Activated CD8-positive, alpha-beta memory T cell treated with anti-CD3 and anti-CD28 coated beads, Interleukin-2, amount 10 ng/mL, durations not matched to agents 7 days and 5 days (primary cell): ENCODE measurements around the gene USP7. TPM values are rescaled to one million over a fixed set of nuclear protein-coding genes. Genes with fewer than 3 reads are reported as not detected.
A peak's percentile ranks its signal among the peaks of the same experiment; 100 is the strongest.

ENCODE experiments used
- ATAC-seq: fragments of 150-1000 bp; cut with Tn5 transposase; one replicate; pipeline ENCODE4 v1.10.0; 2021; ENCODE audit warnings: moderate library complexity
- CTCF ChIA-PET: fragments of 350-600 bp; sonication (Branson Sonifier 250); formaldehyde crosslinking; loops from one replicate; lab custom pipeline; 2021; ENCODE audit warnings: antibody characterized with exemption; lab: Charles Lee
- DNase-seq: peaks from one replicate; pipeline ENCODE4 v3.0.0-alpha.2; 2020
- H3K27ac Mint-ChIP-seq: one replicate; pipeline ENCODE4 v1.8.0; 2021; ENCODE audit warnings: mild to moderate bottlenecking, mixed read lengths
- H3K27me3 Mint-ChIP-seq: one replicate; pipeline ENCODE4 v1.8.0; 2021; ENCODE audit warnings: mixed read lengths
- H3K36me3 Mint-ChIP-seq: one replicate; pipeline ENCODE4 v1.8.0; 2021; ENCODE audit warnings: mild to moderate bottlenecking, mixed read lengths
- H3K4me1 Mint-ChIP-seq: one replicate; pipeline ENCODE4 v1.8.0; 2021; ENCODE audit warnings: mixed read lengths
- H3K4me3 Mint-ChIP-seq: one replicate; pipeline ENCODE4 v1.8.0; 2021; ENCODE audit warnings: mild to moderate bottlenecking, moderate library complexity, mixed read lengths
- H3K9me3 Mint-ChIP-seq: one replicate; pipeline ENCODE4 v1.8.0; 2022; ENCODE audit warnings: low read depth, mixed read lengths
- total RNA-seq, 2 experiments: library from RNA; stranded (reverse); gene quantifications; one replicate each; pipeline ENCODE4 v1.2.3, GENCODE V29; 2021

The USP7 gene
- total RNA-seq, 2 experiments from 2014 or later, result 159 to 179 TPM

- H3K36me3 Mint-ChIP-seq, result peaks cover 24% of the 10 kb centered on the region
- CTCF ChIA-PET, result interaction anchor here (1.2 kb wide), 1 partner anchor 19 kb away, joined by 3 read pairs; no protein-coding TSS in a partner anchor
- ATAC-seq, result no peak
- H3K4me1 Mint-ChIP-seq, result peaks cover 33% of the 10 kb centered on the region
- no peaks in the 10 kb centered on the region for H3K9me3 Mint-ChIP-seq
- H3K27ac Mint-ChIP-seq, result no peak overlapping the region
- no peaks in the 10 kb centered on the region for H3K27me3 Mint-ChIP-seq
- DNase-seq, result no peak
- H3K4me3 Mint-ChIP-seq, result no peak overlapping the region
Observed at GRCh38 chr16:8861563-8862308, 102.0 kb downstream of the USP7 start.

- Mint-ChIP-seq H3K36me3 (peaks cover 31% of the 10 kb centered on the region), H3K4me3 (no peak overlapping the region), H3K4me1 (peaks cover 23% of the 10 kb centered on the region), H3K27ac (no peak overlapping the region), H3K27me3 (no peaks in the 10 kb centered on the region), H3K9me3 (no peaks in the 10 kb centered on the region)
- CTCF ChIA-PET, result interaction anchor here (1.4 kb wide), 1 partner anchor 20 kb away, joined by 3 read pairs; no protein-coding TSS in a partner anchor
- DNase-seq (no peak), ATAC-seq (no peak)
Observed at GRCh38 chr16:8859913-8860881, 103.5 kb downstream of the USP7 start.

GRCh38 chr16:8858994-8859912 is 104.5 kb downstream of the USP7 start:
- no peak overlapping the region for H3K4me3 Mint-ChIP-seq
- ATAC-seq (no peak), DNase-seq (no peak)
- H3K36me3 Mint-ChIP-seq, result peaks cover 33% of the 10 kb centered on the region
- CTCF ChIA-PET, result interaction anchor here (1.4 to 1.7 kb wide), 2 partner anchors 21 kb away, joined by 3 to 4 read pairs; no protein-coding TSS in a partner anchor
- peaks cover 27% of the 10 kb centered on the region for H3K4me1 Mint-ChIP-seq
- H3K27me3 Mint-ChIP-seq, result no peaks in the 10 kb centered on the region
- peak overlapping the region; percentile 28 for H3K27ac Mint-ChIP-seq
- no peaks in the 10 kb centered on the region for H3K9me3 Mint-ChIP-seq

- ATAC-seq, result no peak
- Mint-ChIP-seq H3K36me3 (peaks cover 44% of the 10 kb centered on the region), H3K4me1 (peaks cover 37% of the 10 kb centered on the region), H3K27me3 (no peaks in the 10 kb centered on the region), H3K27ac (no peak overlapping the region), H3K4me3 (no peak overlapping the region), H3K9me3 (no peaks in the 10 kb centered on the region)
- CTCF ChIA-PET, result interaction anchor here (1.1 to 1.4 kb wide), 3 partner anchors 30 to 93 kb away, joined by 3 read pairs; no protein-coding TSS in a partner anchor
- DNase-seq, result no peak
Observed at GRCh38 chr16:8855972-8856371, 107.7 kb downstream of the USP7 start.

GRCh38 chr16:8855051-8855786 is 108.5 kb downstream of the USP7 start:
- H3K9me3 Mint-ChIP-seq, result no peaks in the 10 kb centered on the region
- peak overlapping the region; percentile 23 for H3K27ac Mint-ChIP-seq
- H3K4me1 Mint-ChIP-seq, result peaks cover 43% of the 10 kb centered on the region
- ATAC-seq, result no peak
- no peak for DNase-seq
- H3K36me3 Mint-ChIP-seq, result peaks cover 48% of the 10 kb centered on the region
- no peaks in the 10 kb centered on the region for H3K27me3 Mint-ChIP-seq
- H3K4me3 Mint-ChIP-seq, result no peak overlapping the region
- CTCF ChIA-PET, result interaction anchor here (1.1 to 2.7 kb wide), 4 partner anchors 25 to 93 kb away, joined by 3 to 16 read pairs (median 3); no protein-coding TSS in a partner anchor

- CTCF ChIA-PET, result interaction anchor here (1.2 to 2.7 kb wide), 2 partner anchors 26 to 29 kb away, joined by 3 to 16 read pairs; no protein-coding TSS in a partner anchor
- Mint-ChIP-seq H3K27me3 (no peaks in the 10 kb centered on the region), H3K4me1 (peaks cover 49% of the 10 kb centered on the region), H3K4me3 (no peak overlapping the region), H3K36me3 (peaks cover 52% of the 10 kb centered on the region), H3K27ac (no peak overlapping the region), H3K9me3 (no peaks in the 10 kb centered on the region)
- DNase-seq (no peak), ATAC-seq (no peak)
Observed at GRCh38 chr16:8854298-8854948, 109.3 kb downstream of the USP7 start.

- ATAC-seq (no peak), DNase-seq (no peak)
- Mint-ChIP-seq H3K36me3 (peaks cover 52% of the 10 kb centered on the region), H3K27ac (peak overlapping the region; percentile 66), H3K27me3 (no peaks in the 10 kb centered on the region), H3K9me3 (no peaks in the 10 kb centered on the region), H3K4me3 (no peak overlapping the region), H3K4me1 (peaks cover 48% of the 10 kb centered on the region)
- CTCF ChIA-PET, result interaction anchor here (2.7 kb wide), 1 partner anchor 26 kb away, joined by 16 read pairs; no protein-coding TSS in a partner anchor
Observed at GRCh38 chr16:8853611-8854010, 110.1 kb downstream of the USP7 start.

GRCh38 chr16:8853150-8853549 is 110.6 kb downstream of the USP7 start:
- Mint-ChIP-seq H3K4me1 (peaks cover 47% of the 10 kb centered on the region), H3K9me3 (no peaks in the 10 kb centered on the region), H3K4me3 (no peak overlapping the region), H3K36me3 (peaks cover 50% of the 10 kb centered on the region), H3K27me3 (no peaks in the 10 kb centered on the region), H3K27ac (peak overlapping the region; percentile 66)
- DNase-seq (no peak), ATAC-seq (no peak)
- CTCF ChIA-PET, result interaction anchor here (1.7 to 2.7 kb wide), 2 partner anchors 15 to 27 kb away, joined by 7 to 16 read pairs; partner anchors contain the start of gene CARHSP1

GRCh38 chr16:8852534-8852933 is 111.2 kb downstream of the USP7 start:
- Mint-ChIP-seq H3K9me3 (no peaks in the 10 kb centered on the region), H3K27ac (no peak overlapping the region), H3K4me3 (no peak overlapping the region), H3K4me1 (peaks cover 43% of the 10 kb centered on the region), H3K36me3 (peaks cover 46% of the 10 kb centered on the region), H3K27me3 (no peaks in the 10 kb centered on the region)
- no peak for DNase-seq
- CTCF ChIA-PET, result interaction anchor here (0.9 to 1.7 kb wide), 4 partner anchors 16 to 41 kb away, joined by 3 to 7 read pairs (median 4); partner anchors contain the start of gene CARHSP1
- no peak for ATAC-seq

GRCh38 chr16:8851761-8852403 is 111.8 kb downstream of the USP7 start:
- Mint-ChIP-seq H3K27ac (peak overlapping the region; percentile 70), H3K4me1 (peaks cover 41% of the 10 kb centered on the region), H3K36me3 (peaks cover 45% of the 10 kb centered on the region), H3K9me3 (no peaks in the 10 kb centered on the region), H3K4me3 (no peak overlapping the region), H3K27me3 (no peaks in the 10 kb centered on the region)
- DNase-seq (no peak), ATAC-seq (no peak)
- CTCF ChIA-PET, result interaction anchor here (0.9 to 2.0 kb wide), 6 partner anchors 16 to 41 kb away, joined by 3 to 7 read pairs (median 4); partner anchors contain the start of gene CARHSP1
